EL (cell line): ENCODE data around the gene WFDC11.
"Not testable (repeated sequence)": the region's sequence is repeated elsewhere in the genome, so short reads cannot be mapped to it uniquely, and the experiment has no call there.

Experiments
- DNase-seq: peaks from one replicate; pipeline ENCODE4 v3.0.0-alpha.2; 2016

WFDC11 gene

GRCh38 chr20:45670139-45670538 is at the start of gene WFDC11:
TSS of gene WFDC11 (minus strand) at chr20:45670239. CDS start at chr20:45650600, 19,639 bp downstream.
- DNase-seq: no peak

GRCh38 chr20:45716141-45716688 is 46.2 kb upstream of the WFDC11 start:
- DNase-seq: not testable (repeated sequence)

- no peak for DNase-seq
These were observed 35.1 kb upstream of the WFDC11 start, which contains the start of gene WFDC10B for GRCh38 chr20:45704969-45705637. TSS of gene WFDC10B (minus strand) at chr20:45705019. CDS start at chr20:45685992, 19,027 bp downstream.

GRCh38 chr20:45701873-45702272 is 31.8 kb upstream of the WFDC11 start, which contains the start of gene WFDC13:
TSS of gene WFDC13 (plus strand) at chr20:45702038. CDS start at chr20:45702124, 86 bp downstream.
- DNase-seq: no peak

- no peak for DNase-seq
These were observed 31.1 kb upstream of the WFDC11 start for GRCh38 chr20:45701104-45701503.

- DNase-seq: no peak
These were observed 25.5 kb upstream of the WFDC11 start for GRCh38 chr20:45695496-45695895.

GRCh38 chr20:45693346-45693745 is 23.3 kb upstream of the WFDC11 start:
- not testable (repeated sequence) for DNase-seq

- DNase-seq: peak; percentile 6
These were observed 15.9 kb upstream of the WFDC11 start for GRCh38 chr20:45685896-45686295.

- no peak for DNase-seq
These were observed 9.6 kb upstream of the WFDC11 start for GRCh38 chr20:45679650-45680049.

- no peak for DNase-seq
These were observed 2.7 kb upstream of the WFDC11 start for GRCh38 chr20:45672765-45673164.

- DNase-seq: not testable (repeated sequence)
These were observed 13.0 kb downstream of the WFDC11 start for GRCh38 chr20:45657038-45657437.

- not testable (repeated sequence) for DNase-seq
These were observed 18.3 kb downstream of the WFDC11 start for GRCh38 chr20:45651726-45652125.

- no peak for DNase-seq
These were observed 20.7 kb downstream of the WFDC11 start for GRCh38 chr20:45649312-45649863.

GRCh38 chr20:45647441-45648050 is 22.5 kb downstream of the WFDC11 start:
- no peak for DNase-seq

- no peak for DNase-seq
These were observed 23.2 kb downstream of the WFDC11 start for GRCh38 chr20:45646875-45647274.

GRCh38 chr20:45645869-45646268 is 24.2 kb downstream of the WFDC11 start:
- DNase-seq: not testable (repeated sequence)

- not testable (repeated sequence) for DNase-seq
These were observed 29.0 kb downstream of the WFDC11 start for GRCh38 chr20:45641076-45641475.

- no peak for DNase-seq
These were observed 30.4 kb downstream of the WFDC11 start for GRCh38 chr20:45639687-45640086.

- DNase-seq: no peak
These were observed 33.5 kb downstream of the WFDC11 start for GRCh38 chr20:45636513-45636912.

- no peak for DNase-seq
These were observed 38.9 kb downstream of the WFDC11 start, which contains the start of gene WFDC9 for GRCh38 chr20:45631184-45631583. TSS of gene WFDC9 (minus strand) at chr20:45631284. CDS start at chr20:45610181, 21,103 bp downstream.

- peak; percentile 25 for DNase-seq
These were observed 39.7 kb downstream of the WFDC11 start for GRCh38 chr20:45630371-45630770.

GRCh38 chr20:45629496-45630100 is 40.4 kb downstream of the WFDC11 start, which contains the start of gene WFDC10A:
TSS of gene WFDC10A (plus strand) at chr20:45629739. CDS start at chr20:45629814, 75 bp downstream.
- DNase-seq: peak; percentile 59

GRCh38 chr20:45626540-45626939 is 43.5 kb downstream of the WFDC11 start:
- no peak for DNase-seq
